ENCODE results near the gene OR2T11.
A peak's percentile ranks its signal among the peaks of the same experiment; 100 is the strongest.
"Not testable (repeated sequence)": the region's sequence is repeated elsewhere in the genome, so short reads cannot be mapped to it uniquely, and the experiment has no call there.

Gene OR2T11

GRCh38 chr1:248634991-248635390 lies at the start of gene OR2T11:
Gene OR2T11, minus strand, starts transcription at chr1:248635091. Its CDS starts 7,963 bp downstream, at chr1:248627128.
- DNase-seq, result not testable (repeated sequence)

GRCh38 chr1:248681651-248682050 lies 46.8 kb upstream of the OR2T11 start:
- DNase-seq, result no peak

- no peak for DNase-seq
Observed at GRCh38 chr1:248670003-248670402, 35.1 kb upstream of the OR2T11 start.

GRCh38 chr1:248663453-248664328 lies 28.8 kb upstream of the OR2T11 start:
- DNase-seq, result not testable (repeated sequence)

- not testable (repeated sequence) for DNase-seq
Observed at GRCh38 chr1:248656797-248657196, 21.9 kb upstream of the OR2T11 start.

GRCh38 chr1:248655354-248655753 lies 20.5 kb upstream of the OR2T11 start, which contains the start of gene OR2T27:
Gene OR2T27, minus strand, starts transcription at chr1:248655528. Its CDS starts 4,644 bp downstream, at chr1:248650884.
- not testable (repeated sequence) for DNase-seq

GRCh38 chr1:248648770-248649536 lies 14.1 kb upstream of the OR2T11 start:
- not testable (repeated sequence) for DNase-seq

- not testable (repeated sequence) for DNase-seq
Observed at GRCh38 chr1:248645178-248645577, 10.3 kb upstream of the OR2T11 start, which contains the start of gene OR2T35. Gene OR2T35, minus strand, starts transcription at chr1:248645278. Its CDS starts 6,020 bp downstream, at chr1:248639258.

GRCh38 chr1:248642971-248643651 lies 8.2 kb upstream of the OR2T11 start:
- DNase-seq, result not testable (repeated sequence)

- DNase-seq, result not testable (repeated sequence)
Observed at GRCh38 chr1:248641583-248641982, 6.7 kb upstream of the OR2T11 start.

- DNase-seq, result not testable (repeated sequence)
Observed at GRCh38 chr1:248640906-248641305, 6.0 kb upstream of the OR2T11 start.

- DNase-seq, result not testable (repeated sequence)
Observed at GRCh38 chr1:248639652-248640051, 4.8 kb upstream of the OR2T11 start.

- not testable (repeated sequence) for DNase-seq
Observed at GRCh38 chr1:248636612-248637011, 1.7 kb upstream of the OR2T11 start.

- no peak for DNase-seq
Observed at GRCh38 chr1:248631354-248632008, 3.4 kb downstream of the OR2T11 start.

GRCh38 chr1:248630551-248630950 lies 4.3 kb downstream of the OR2T11 start:
- no peak for DNase-seq

GRCh38 chr1:248627971-248628844 lies 6.7 kb downstream of the OR2T11 start:
- DNase-seq, result no peak

- no peak for DNase-seq
Observed at GRCh38 chr1:248625971-248626370, 8.9 kb downstream of the OR2T11 start.

- no peak for DNase-seq
Observed at GRCh38 chr1:248625166-248625565, 9.7 kb downstream of the OR2T11 start.

- no peak for DNase-seq
Observed at GRCh38 chr1:248622570-248623001, 12.3 kb downstream of the OR2T11 start.

GRCh38 chr1:248621770-248622169 lies 13.1 kb downstream of the OR2T11 start:
- no peak for DNase-seq

GRCh38 chr1:248618878-248619277 lies 16.0 kb downstream of the OR2T11 start:
- DNase-seq, result peak; percentile 1
